ENCODE results near the gene YPEL5.

Gene YPEL5

DNA sequence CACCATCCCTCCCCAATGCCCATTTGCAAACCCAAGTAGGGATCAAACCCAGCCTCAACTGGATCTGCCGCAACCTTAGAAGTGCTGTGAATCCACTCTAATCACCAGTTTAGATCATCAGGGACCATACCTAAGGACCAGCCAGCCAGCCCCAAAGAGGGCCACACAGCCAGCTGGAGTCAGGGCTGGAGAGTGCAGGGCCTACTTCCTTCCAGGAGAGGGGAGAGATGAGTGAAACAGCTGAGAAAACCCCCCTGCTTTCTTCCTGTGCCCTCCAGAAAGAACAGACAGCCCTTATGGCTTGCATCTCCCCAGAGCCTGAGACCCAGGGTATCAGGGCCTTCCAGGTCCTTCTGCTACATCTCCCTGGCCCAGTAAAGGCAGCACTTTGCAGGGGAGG lies 25.8 kb downstream of the YPEL5 start:
- H3K4me1 ChIP-seq (ENCODE audit: insufficient read depth, low read length, poor library complexity, severe bottlenecking): no peaks in the 10 kb centered on the region
- H3K9me3 ChIP-seq (ENCODE audit: insufficient read depth, low read depth, low read length): no peaks in the 10 kb centered on the region
- no peak for TF ChIP-seq EZH2phosphoT487 (IDR thresholded peaks at IDR 0.05; ENCODE audit: borderline replicate concordance)
- no peak for TF ChIP-seq CTCF (conservative IDR thresholded peaks at IDR 0.05; ENCODE audit: low read length)
- no peak overlapping the region for H2AFZ ChIP-seq (ENCODE audit: low read length)
- no peaks in the 10 kb centered on the region for H3K9me2 ChIP-seq (replicated peaks; ENCODE audit: low read depth, low read length)
- H3K27me3 ChIP-seq (ENCODE audit: insufficient read depth, low read length, poor library complexity, severe bottlenecking): no peaks in the 10 kb centered on the region
- H3K4me2 ChIP-seq (ENCODE audit: low read depth, low read length, poor library complexity, severe bottlenecking): no peak overlapping the region
- no peaks in the 10 kb centered on the region for H3K79me2 ChIP-seq (ENCODE audit: insufficient read depth, low read length)
- H3K9ac ChIP-seq (ENCODE audit: low read depth, low read length, poor library complexity, severe bottlenecking): no peak overlapping the region
- H3K4me3 ChIP-seq (ENCODE audit: low read length, poor library complexity, severe bottlenecking): no peak overlapping the region
- H3K36me3 ChIP-seq (ENCODE audit: insufficient read depth, low read length): no peaks in the 10 kb centered on the region
- H4K20me1 ChIP-seq (ENCODE audit: insufficient read depth, low read length, poor library complexity, severe bottlenecking): no peaks in the 10 kb centered on the region
- H3F3A ChIP-seq (ENCODE audit: low read depth): no peaks in the 10 kb centered on the region

GRCh38 chr2:30177440-30177839 lies 30.6 kb downstream of the YPEL5 start:
- no peaks in the 10 kb centered on the region for H3K27me3 ChIP-seq (ENCODE audit: insufficient read depth, low read length, poor library complexity, severe bottlenecking)
- no peaks in the 10 kb centered on the region for H3K9me3 ChIP-seq (ENCODE audit: insufficient read depth, low read depth, low read length)
- H3K36me3 ChIP-seq (ENCODE audit: insufficient read depth, low read length): no peaks in the 10 kb centered on the region
- no peak overlapping the region for H3K4me3 ChIP-seq (ENCODE audit: low read length, poor library complexity, severe bottlenecking)
- no peaks in the 10 kb centered on the region for H3K79me2 ChIP-seq (ENCODE audit: insufficient read depth, low read length)
- H3K4me1 ChIP-seq (ENCODE audit: insufficient read depth, low read length, poor library complexity, severe bottlenecking): no peaks in the 10 kb centered on the region
- no peaks in the 10 kb centered on the region for H3F3A ChIP-seq (ENCODE audit: low read depth)
- no peak for TF ChIP-seq CTCF (conservative IDR thresholded peaks at IDR 0.05; ENCODE audit: low read length)
- TF ChIP-seq EZH2phosphoT487 (IDR thresholded peaks at IDR 0.05; ENCODE audit: borderline replicate concordance): no peak
- no peaks in the 10 kb centered on the region for H4K20me1 ChIP-seq (ENCODE audit: insufficient read depth, low read length, poor library complexity, severe bottlenecking)
- no peak overlapping the region for H3K4me2 ChIP-seq (ENCODE audit: low read depth, low read length, poor library complexity, severe bottlenecking)
- no peaks in the 10 kb centered on the region for H3K9me2 ChIP-seq (replicated peaks; ENCODE audit: low read depth, low read length)
- H2AFZ ChIP-seq (ENCODE audit: low read length): no peak overlapping the region
- H3K9ac ChIP-seq (ENCODE audit: low read depth, low read length, poor library complexity, severe bottlenecking): no peak overlapping the region

GRCh38 chr2:30177956-30178355 lies 31.1 kb downstream of the YPEL5 start:
- Histone ChIP-seq H4K20me1 (ENCODE audit: insufficient read depth, low read length, poor library complexity, severe bottlenecking) (no peaks in the 10 kb centered on the region), H3K9me3 (ENCODE audit: insufficient read depth, low read depth, low read length) (no peaks in the 10 kb centered on the region), H3K4me1 (ENCODE audit: insufficient read depth, low read length, poor library complexity, severe bottlenecking) (no peaks in the 10 kb centered on the region), H3K36me3 (ENCODE audit: insufficient read depth, low read length) (no peaks in the 10 kb centered on the region), H3K4me3 (ENCODE audit: low read length, poor library complexity, severe bottlenecking) (no peak overlapping the region), H3K4me2 (ENCODE audit: low read depth, low read length, poor library complexity, severe bottlenecking) (no peak overlapping the region), H3K79me2 (ENCODE audit: insufficient read depth, low read length) (no peaks in the 10 kb centered on the region), H3K27me3 (ENCODE audit: insufficient read depth, low read length, poor library complexity, severe bottlenecking) (no peaks in the 10 kb centered on the region), H3K9me2 (replicated peaks; ENCODE audit: low read depth, low read length) (no peaks in the 10 kb centered on the region), H3K9ac (ENCODE audit: low read depth, low read length, poor library complexity, severe bottlenecking) (no peak overlapping the region), H2AFZ (ENCODE audit: low read length) (no peak overlapping the region), H3F3A (ENCODE audit: low read depth) (no peaks in the 10 kb centered on the region)
- TF ChIP-seq CTCF (conservative IDR thresholded peaks at IDR 0.05; ENCODE audit: low read length) (no peak), EZH2phosphoT487 (IDR thresholded peaks at IDR 0.05; ENCODE audit: borderline replicate concordance) (no peak)

All from Loucy (cell line).